Mononuclear cell (primary cell): ENCODE results near the gene RAB40C. TPM values are rescaled to one million over a fixed set of nuclear protein-coding genes. Genes with fewer than 3 reads are reported as not detected.
A peak's percentile ranks its signal among the peaks of the same experiment; 100 is the strongest.

ENCODE experiments used
- H3K27me3 ChIP-seq: 2 replicates; pipeline ENCODE4 v1.6.0; 2011; ENCODE audit warnings: low read length, control low read depth; ENCODE audit not compliant: insufficient read depth
- H3K4me1 ChIP-seq: 2 replicates; pipeline ENCODE4 v1.5.1; 2011; ENCODE audit warnings: mild to moderate bottlenecking, low read length, control low read depth; ENCODE audit not compliant: insufficient read depth
- H3K4me3 ChIP-seq: 2 replicates; pipeline ENCODE4 v1.5.1; 2011; ENCODE audit warnings: mild to moderate bottlenecking, low read length, moderate library complexity
- H3K9me3 ChIP-seq: 2 replicates; pipeline ENCODE4 v1.5.1; 2011; ENCODE audit warnings: low read depth, mild to moderate bottlenecking, control low read depth, low read length
- total RNA-seq: library from RNA; depleted of rRNA; stranded (reverse); fragments of >200 nt; gene quantifications from one replicate; pipeline ENCODE4 v1.2.3, GENCODE V29; 2012

Gene RAB40C
- total RNA-seq, 1 donor = 6.6 TPM

- no peaks in the 10 kb centered on the region for H3K9me3 ChIP-seq
- peaks cover 40% of the 10 kb centered on the region for H3K4me1 ChIP-seq
- H3K4me3 ChIP-seq = no peak overlapping the region
- H3K27me3 ChIP-seq = no peaks in the 10 kb centered on the region
Measured at GRCh38 chr16:644556-644955, 54.7 kb downstream of the RAB40C start.

DNA sequence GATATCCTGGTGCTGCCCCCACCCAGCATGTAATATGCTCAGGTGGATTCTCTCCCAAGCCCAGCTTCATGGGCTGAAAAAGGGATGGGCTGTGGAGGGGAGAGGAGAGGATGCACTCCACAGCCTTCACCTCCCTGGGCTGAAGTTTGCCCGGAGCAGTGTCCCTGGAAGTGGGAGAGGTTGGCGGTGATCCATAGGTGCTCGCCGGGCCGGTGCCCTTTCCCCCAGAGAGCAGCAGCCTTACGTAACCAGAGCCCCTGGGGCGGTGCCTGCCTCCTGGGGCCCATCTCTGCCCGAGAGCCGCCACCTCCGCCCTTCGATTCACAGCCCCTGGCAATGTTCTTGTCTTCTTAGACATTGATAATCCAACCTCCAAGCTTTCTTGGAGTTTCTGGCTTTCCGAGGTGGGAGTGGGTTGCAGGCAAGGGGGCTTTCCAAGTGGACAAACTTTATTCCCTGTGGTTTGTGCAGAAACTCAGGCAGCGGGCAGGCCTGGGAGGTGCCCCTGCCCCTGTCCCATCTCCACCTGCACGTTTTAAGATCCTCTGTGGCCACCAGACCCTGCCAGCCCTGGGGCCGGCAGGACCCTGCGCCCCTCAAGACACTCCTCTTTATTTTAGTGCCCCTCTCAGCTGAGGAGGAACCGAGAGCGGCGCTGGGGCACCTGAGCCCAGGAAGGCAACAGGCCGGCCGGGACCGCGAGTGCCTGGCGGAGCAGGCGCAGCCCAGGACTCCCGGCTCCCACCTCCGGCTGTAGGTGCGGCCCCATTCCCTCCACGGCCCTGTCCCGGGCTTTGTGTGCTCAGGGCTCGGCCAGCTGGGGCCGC, 56.2 kb downstream of the RAB40C start:
- Histone ChIP-seq H3K9me3 (no peaks in the 10 kb centered on the region), H3K27me3 (no peaks in the 10 kb centered on the region), H3K4me1 (peaks cover 42% of the 10 kb centered on the region), H3K4me3 (no peak overlapping the region)

DNA sequence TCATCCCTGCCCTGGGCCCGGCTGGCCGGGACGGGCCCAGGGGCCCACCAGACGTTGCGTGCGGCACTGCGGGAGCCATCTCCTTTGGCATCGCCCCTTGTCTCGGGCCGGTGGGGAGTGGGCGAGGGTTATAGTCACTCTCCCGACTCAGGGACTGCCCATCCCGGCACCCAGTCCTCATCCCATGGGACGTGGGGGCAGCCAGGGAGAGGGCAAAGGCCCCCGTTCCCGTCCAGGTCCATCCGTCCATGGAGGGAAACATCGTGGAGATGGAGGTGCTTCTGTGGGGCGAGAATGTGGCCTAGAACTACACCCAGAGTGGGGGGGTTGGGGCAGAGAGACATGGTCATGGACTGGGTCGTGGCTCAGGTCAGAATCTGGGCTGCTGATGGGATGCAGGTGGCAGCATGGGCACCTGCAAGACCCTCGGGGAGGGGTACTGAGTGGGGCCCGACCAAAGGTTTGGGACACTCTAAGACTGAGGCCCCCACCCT, 56.9 kb downstream of the RAB40C start:
- H3K4me3 ChIP-seq = no peak overlapping the region
- peaks cover 36% of the 10 kb centered on the region for H3K4me1 ChIP-seq
- no peaks in the 10 kb centered on the region for H3K27me3 ChIP-seq
- no peaks in the 10 kb centered on the region for H3K9me3 ChIP-seq

DNA sequence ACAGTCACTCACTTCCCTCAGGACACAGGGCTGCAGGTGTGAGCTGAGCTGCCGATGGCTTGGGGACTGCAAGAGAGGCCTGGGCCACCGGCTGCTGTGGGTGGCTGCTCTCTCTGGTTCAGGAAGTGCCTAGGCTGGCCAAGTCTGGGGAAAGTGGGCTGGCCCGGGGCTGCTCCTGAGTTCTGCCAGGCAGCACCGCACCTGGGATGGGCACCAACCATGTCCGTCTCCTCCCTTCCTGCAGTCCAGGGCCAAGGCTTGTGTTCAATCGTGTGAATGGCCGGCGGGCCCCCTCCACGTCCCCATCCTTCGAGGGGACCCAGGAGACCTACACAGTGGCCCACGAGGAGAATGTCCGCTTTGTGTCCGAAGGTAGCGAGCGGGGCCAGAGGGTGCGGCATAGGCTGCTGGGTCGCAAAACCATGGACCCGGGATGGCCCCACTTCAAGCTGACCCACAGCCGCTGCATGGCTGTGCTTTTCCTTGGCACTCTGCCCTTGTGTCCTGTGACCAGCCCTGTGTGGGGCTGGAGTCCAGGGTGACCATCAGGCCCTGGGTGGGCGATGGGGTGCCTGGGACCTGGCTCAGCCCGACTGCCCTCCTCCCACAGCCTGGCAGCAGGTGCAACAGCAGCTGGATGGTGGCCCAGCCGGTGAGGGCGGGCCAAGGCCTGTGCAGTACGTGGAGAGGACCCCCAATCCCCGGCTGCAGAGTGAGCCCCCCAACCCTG, 57.5 kb downstream of the RAB40C start:
- Histone ChIP-seq H3K4me3 (no peak overlapping the region), H3K27me3 (no peaks in the 10 kb centered on the region), H3K9me3 (no peaks in the 10 kb centered on the region), H3K4me1 (peaks cover 35% of the 10 kb centered on the region)

DNA sequence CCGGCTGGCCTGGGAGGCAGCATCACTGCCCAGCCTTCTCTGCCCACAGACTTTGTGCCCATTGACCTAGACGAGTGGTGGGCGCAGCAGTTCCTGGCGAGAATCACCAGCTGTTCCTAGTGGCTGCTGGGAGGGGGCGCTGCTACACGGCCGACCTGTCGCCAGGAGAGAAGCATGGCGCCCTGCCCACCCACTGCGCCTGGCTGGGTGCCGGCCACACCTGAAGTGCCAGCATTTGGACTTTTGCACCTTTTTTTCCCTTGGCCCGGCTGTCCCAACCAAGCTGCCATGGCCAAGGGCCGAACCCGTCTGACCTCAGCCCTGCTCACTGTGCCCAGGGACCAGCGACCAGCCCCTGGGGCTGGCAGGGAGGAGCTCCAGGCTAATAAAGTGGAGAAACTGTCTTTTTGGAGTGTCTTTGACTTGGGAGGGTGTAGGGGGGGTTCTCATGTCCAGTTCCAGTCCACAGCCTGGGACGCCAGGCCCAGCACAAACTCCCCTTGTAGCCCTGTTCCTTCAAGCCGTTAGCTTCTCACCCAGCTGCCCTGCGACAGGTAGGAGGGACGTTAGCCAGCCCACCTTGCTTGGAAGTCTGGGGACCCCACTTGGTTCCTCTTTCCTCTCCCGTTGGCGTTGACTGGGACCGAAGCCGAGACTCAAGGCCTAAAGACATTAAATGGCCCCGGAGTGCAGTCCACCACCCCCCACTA, 58.4 kb downstream of the RAB40C start:
- H3K4me1 ChIP-seq = peaks cover 26% of the 10 kb centered on the region
- H3K9me3 ChIP-seq = no peaks in the 10 kb centered on the region
- H3K4me3 ChIP-seq = peak overlapping the region; percentile 57
- H3K27me3 ChIP-seq = no peaks in the 10 kb centered on the region

DNA sequence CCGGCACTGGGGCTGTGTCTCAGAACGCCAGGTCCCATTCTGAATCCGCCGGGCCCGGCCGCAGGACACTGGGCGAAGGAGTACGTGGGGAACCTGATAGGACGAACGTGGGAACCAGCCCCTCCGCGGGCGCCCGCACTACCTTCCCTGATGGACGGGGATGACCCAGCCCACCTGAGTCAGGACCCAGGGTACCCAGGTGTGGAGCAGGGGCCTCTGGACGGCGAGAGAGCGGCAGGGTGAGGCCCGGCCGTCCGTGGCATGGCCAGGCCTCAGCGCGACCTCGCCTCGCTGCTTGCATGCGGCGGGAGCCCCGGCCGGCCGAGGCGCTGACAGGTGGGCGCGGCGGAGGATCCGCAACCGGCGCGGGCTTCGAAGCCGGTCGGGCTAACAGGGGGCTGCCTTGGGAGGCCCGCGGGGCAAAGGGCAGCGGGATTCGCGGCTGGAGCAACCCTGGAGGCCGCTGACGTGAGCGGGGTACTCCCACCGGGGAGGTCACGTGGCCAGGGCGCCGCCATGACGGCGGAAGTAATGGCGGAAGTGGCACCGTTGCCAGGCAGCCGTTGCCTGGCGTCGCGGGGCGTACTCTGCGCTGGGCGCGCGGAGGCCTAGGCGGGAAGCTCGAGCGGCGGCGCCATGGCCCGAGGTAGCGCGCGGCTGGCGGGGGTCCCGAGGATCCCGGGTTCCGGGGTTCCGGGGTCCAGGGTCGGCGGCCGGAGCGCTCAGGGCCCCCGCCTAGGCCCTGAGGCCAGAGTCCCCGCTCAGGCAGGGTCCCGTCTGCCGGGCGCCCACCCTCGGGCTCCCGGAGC, 59.1 kb downstream of the RAB40C start, which contains the start of gene WDR90:
WDR90 (plus strand) TSS at position 585 of the 809 bp plus-strand sequence; CDS start at position 637, 52 bp downstream.
- no peaks in the 10 kb centered on the region for H3K27me3 ChIP-seq
- no peaks in the 10 kb centered on the region for H3K9me3 ChIP-seq
- H3K4me3 ChIP-seq = peak within 1 kb of the TSS; percentile 57
- peaks cover 19% of the 10 kb centered on the region for H3K4me1 ChIP-seq

GRCh38 chr16:649631-650030, 59.8 kb downstream of the RAB40C start:
- H3K9me3 ChIP-seq = no peaks in the 10 kb centered on the region
- H3K4me3 ChIP-seq = peak overlapping the region; percentile 57
- peaks cover 19% of the 10 kb centered on the region for H3K4me1 ChIP-seq
- no peaks in the 10 kb centered on the region for H3K27me3 ChIP-seq

DNA sequence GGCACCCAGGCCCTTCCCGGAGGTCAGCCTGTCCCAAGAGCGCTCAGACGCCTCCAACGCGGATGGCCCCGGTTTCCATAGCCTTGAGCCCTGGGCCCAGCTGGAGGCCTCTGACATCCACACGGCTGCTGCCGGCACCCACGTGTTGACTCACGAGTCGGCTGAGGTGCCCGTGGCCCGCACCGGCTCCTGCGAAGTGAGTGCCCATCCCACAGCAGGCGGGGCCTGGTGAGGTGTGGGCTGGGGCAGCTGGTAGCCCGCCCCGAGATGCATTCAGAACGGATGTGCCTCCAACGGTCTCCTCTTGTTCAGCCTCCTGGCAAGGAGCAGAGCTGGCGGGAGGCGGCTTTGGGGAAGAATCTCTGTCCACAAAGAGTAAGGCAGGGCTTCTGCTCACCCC, 62.0 kb downstream of the RAB40C start:
- H3K27me3 ChIP-seq = no peaks in the 10 kb centered on the region
- H3K4me3 ChIP-seq = no peak overlapping the region
- no peaks in the 10 kb centered on the region for H3K9me3 ChIP-seq
- H3K4me1 ChIP-seq = peaks cover 19% of the 10 kb centered on the region

- Histone ChIP-seq H3K4me1 (peaks cover 19% of the 10 kb centered on the region), H3K9me3 (no peaks in the 10 kb centered on the region), H3K4me3 (no peak overlapping the region), H3K27me3 (no peaks in the 10 kb centered on the region)
Measured at GRCh38 chr16:652454-653305, 62.8 kb downstream of the RAB40C start.

DNA sequence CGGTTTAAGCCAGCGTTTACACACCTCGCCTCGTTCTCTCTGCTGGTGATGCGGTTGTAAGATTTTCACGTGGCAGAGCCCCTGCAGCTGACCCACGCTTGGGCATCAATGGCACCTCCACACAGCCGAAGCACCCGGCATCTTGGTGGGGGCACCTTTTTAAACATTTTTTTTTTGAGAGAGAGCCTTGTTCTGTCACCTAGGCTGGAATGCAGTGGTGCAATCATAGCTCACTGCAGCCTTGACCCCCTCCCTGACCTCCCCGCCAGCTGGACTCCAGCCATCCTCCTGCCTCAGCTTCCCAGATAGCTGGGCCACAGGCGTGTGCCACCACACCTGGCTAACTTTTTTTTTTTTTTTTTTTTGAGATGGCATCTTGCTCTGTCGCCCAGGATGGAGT, 64.2 kb downstream of the RAB40C start:
- H3K27me3 ChIP-seq = no peaks in the 10 kb centered on the region
- H3K9me3 ChIP-seq = no peaks in the 10 kb centered on the region
- H3K4me1 ChIP-seq = peaks cover 7% of the 10 kb centered on the region
- H3K4me3 ChIP-seq = no peak overlapping the region

DNA sequence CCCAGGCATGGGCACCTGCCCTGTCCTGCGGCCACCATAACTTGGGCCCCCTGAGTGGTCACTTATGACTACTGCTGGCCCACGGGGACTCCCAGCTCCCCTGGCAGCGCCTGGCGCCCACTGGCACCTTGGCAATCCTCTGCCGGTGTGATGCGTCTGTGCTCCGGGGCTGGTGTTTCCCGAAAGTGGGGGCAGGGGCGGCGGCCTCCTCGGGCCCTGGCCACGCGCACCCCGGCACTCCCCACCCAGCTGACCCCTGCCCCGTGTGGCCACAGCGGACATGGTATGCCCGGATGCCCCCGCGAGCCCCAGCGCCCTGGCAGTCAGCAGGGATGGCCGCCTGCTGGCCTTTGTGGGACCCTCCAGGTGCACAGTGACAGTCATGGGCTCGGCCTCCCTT, 67.6 kb downstream of the RAB40C start:
- Histone ChIP-seq H3K4me1 (peaks cover 12% of the 10 kb centered on the region), H3K27me3 (no peaks in the 10 kb centered on the region), H3K9me3 (no peaks in the 10 kb centered on the region), H3K4me3 (no peak overlapping the region)

DNA sequence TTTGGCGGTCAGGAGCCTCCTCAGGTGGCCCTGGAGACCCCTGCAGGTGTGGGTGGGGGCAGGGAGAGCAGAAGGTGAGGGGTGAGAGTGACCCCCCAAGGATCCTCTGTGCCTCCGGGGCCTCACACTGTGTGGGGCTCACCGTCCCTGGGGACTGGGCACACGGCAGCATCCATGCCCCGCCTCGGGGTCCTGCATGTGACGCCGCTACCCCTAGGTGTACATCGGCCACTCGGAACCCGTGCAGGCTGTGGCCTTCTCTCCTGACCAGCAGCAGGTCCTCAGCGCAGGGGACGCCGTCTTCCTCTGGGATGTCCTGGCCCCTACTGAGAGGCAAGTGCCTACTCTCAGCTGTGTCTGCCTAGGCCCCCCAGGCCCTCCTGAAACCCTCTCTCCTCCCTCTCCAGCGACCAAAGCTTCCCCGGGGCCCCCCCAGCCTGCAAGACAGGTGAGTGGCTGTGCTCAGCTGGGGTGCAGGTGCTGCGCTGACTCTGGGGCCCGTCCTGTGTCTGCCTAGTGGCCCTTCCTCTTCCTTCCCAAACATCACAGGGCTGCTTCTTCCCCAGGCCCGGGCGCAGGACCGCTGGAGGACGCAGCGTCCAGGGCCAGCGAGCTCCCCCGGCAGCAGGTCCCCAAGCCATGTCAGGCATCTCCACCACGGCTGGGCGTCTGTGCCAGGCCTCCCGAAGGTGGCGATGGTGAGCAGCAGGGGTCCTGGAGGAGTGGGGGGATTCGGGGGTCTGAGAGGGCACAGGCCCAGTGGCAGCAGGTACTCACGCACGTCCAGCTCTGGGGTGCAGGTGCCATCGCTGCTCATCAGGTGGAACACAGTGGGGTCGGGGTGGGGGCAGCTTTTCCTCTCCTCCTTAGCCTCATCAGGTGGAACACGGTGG, 69.1 kb downstream of the RAB40C start:
- Histone ChIP-seq H3K4me3 (no peak overlapping the region), H3K4me1 (peaks cover 12% of the 10 kb centered on the region), H3K9me3 (no peaks in the 10 kb centered on the region), H3K27me3 (no peaks in the 10 kb centered on the region)

- peaks cover 12% of the 10 kb centered on the region for H3K4me1 ChIP-seq
- H3K9me3 ChIP-seq = no peaks in the 10 kb centered on the region
- no peaks in the 10 kb centered on the region for H3K27me3 ChIP-seq
- no peak overlapping the region for H3K4me3 ChIP-seq
Measured at GRCh38 chr16:659618-660017, 69.8 kb downstream of the RAB40C start.
